Smooth muscle cell (in vitro differentiated cells): Measurements from ENCODE around the gene ACCSL. TPM values are rescaled to one million over a fixed set of nuclear protein-coding genes. Genes with fewer than 3 reads are reported as not detected.

Source experiments
- DNase-seq: peaks from one replicate; lab custom pipeline; 2025; ENCODE audit not compliant: unreplicated experiment; lab: John Stamatoyannopoulos, UW
- H2AFZ ChIP-seq: fragments of 200-600 bp; sonication (generic); 2 replicates; pipeline ENCODE4 v1.6.0; 2016; ENCODE audit warnings: antibody characterized with exemption, low read depth, mild to moderate bottlenecking
- H3F3A ChIP-seq: fragments of 200-600 bp; sonication (generic); 2 replicates; pipeline ENCODE4 v1.6.0; 2017; ENCODE audit warnings: antibody characterized with exemption, low read depth
- H3K27ac ChIP-seq: fragments of 200-600 bp; sonication (generic); 2 replicates; pipeline ENCODE4 v1.5.1; 2016; ENCODE audit warnings: low read depth, mild to moderate bottlenecking
- H3K27me3 ChIP-seq: fragments of 200-600 bp; sonication (generic); 2 replicates; pipeline ENCODE4 v1.6.1; 2016; ENCODE audit warnings: low read depth, mild to moderate bottlenecking
- H3K36me3 ChIP-seq: fragments of 200-600 bp; sonication (generic); 2 replicates; pipeline ENCODE4 v1.5.1; 2016; ENCODE audit warnings: low read depth
- H3K4me1 ChIP-seq: fragments of 200-600 bp; sonication (generic); 2 replicates; pipeline ENCODE4 v1.5.1; 2016; ENCODE audit warnings: low read depth
- H3K4me2 ChIP-seq: fragments of 200-600 bp; sonication (generic); 2 replicates; pipeline ENCODE4 v1.6.0; 2016; ENCODE audit warnings: mild to moderate bottlenecking
- H3K4me3 ChIP-seq: fragments of 200-600 bp; sonication (generic); 2 replicates; pipeline ENCODE4 v1.5.1; 2016; ENCODE audit warnings: mild to moderate bottlenecking
- H3K79me2 ChIP-seq: fragments of 200-600 bp; sonication (generic); 2 replicates; pipeline ENCODE4 v1.6.0; 2016; ENCODE audit warnings: low read depth, mild to moderate bottlenecking
- H3K9ac ChIP-seq: fragments of 200-600 bp; sonication (generic); 2 replicates; pipeline ENCODE4 v1.6.0; 2016; ENCODE audit warnings: low read depth
- H3K9me3 ChIP-seq: fragments of 200-600 bp; sonication (generic); replicated peaks from 2 replicates; pipeline ENCODE4 v1.5.1; 2016; ENCODE audit warnings: low read depth
- H4K20me1 ChIP-seq: fragments of 200-600 bp; sonication (generic); 2 replicates; pipeline ENCODE4 v1.6.0; 2016; ENCODE audit warnings: low read depth
- WGBS: methylation state at CpG from one replicate; pipeline ENCODE4 v1.1.7; 2016; ENCODE audit warnings: low lambda C conversion rate; 5-methylcytosine and 5-hydroxymethylcytosine counted together
- polyA plus RNA-seq: library from polyadenylated mRNA; unstranded; fragments of >200 nt; fragmentation: Nextera tagmentation; extraction: Ambion mirVana; gene quantifications from 2 replicates; pipeline ENCODE4 v1.2.1, GENCODE V29; 2016
- total RNA-seq: library from RNA; depleted of rRNA; stranded (reverse); fragments of >200 nt; gene quantifications from 2 replicates; pipeline ENCODE4 v1.2.3, GENCODE V29; 2014
- TF ChIP-seq, protein P1 (sequence below): fragments of 200-600 bp; sonication (generic); IDR thresholded peaks from 2 replicates; pipeline ENCODE4 v1.5.1; 2017; ENCODE audit warnings: borderline replicate concordance, mild to moderate bottlenecking, antibody characterized with exemption; ENCODE audit not compliant: insufficient read depth, poor library complexity, severe bottlenecking

ACCSL gene
- total and polyA plus RNA-seq, 2 experiments from 2014 or later: not detected

DNA sequence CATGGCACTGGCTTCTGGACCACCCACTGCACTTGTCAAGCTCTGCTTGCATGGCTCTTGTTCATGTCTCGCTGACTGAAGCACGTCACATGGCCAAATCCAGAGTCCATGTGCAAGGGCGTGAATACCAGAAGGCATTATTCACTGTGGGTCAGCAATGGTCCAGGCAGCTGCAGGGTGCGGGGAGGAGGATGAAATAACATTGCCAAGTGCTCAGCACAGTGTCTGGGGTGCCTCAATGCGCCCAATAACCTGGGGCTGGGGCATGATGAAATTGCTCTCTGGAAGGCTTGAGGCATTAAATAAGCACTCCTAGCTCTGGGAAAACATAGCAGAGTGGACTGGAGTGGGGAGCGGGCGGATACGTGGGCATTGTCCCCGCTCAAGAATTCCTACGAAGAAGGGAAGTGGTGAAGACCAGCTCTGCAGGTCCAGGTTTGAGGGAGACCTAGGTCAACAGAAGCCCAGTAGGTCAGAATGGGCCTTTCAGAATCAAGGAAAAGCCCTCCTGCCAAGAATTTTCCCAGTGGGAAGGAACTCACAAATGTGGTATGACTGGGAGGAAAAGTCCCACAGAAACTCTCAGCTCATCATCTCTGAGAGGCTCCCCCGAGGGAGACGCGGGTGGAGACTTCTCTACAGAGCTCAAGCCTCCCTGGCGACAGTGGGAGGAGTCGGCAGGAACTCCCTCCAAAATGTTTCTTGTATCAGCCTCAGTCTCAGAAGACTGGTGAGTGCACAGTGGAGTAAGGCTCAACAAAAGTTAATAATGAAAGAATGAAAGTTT lies 15.3 kb upstream of the ACCSL start:
- H3K79me2 ChIP-seq: no peaks in the 10 kb centered on the region
- H3K9me3 ChIP-seq: no peaks in the 10 kb centered on the region
- H3K9ac ChIP-seq: peak overlapping the region; percentile 11
- H3K4me1 ChIP-seq: peaks cover 31% of the 10 kb centered on the region
- H3F3A ChIP-seq: peaks cover 6% of the 10 kb centered on the region
- DNase-seq: peak; percentile 14
- no peaks in the 10 kb centered on the region for H3K36me3 ChIP-seq
- H3K4me3 ChIP-seq: no peak overlapping the region
- H2AFZ ChIP-seq: no peak overlapping the region
- peak overlapping the region; percentile 33 for H3K4me2 ChIP-seq
- H3K27ac ChIP-seq: peak overlapping the region; percentile 99
- H4K20me1 ChIP-seq: no peaks in the 10 kb centered on the region
- TF ChIP-seq, protein P1, sequence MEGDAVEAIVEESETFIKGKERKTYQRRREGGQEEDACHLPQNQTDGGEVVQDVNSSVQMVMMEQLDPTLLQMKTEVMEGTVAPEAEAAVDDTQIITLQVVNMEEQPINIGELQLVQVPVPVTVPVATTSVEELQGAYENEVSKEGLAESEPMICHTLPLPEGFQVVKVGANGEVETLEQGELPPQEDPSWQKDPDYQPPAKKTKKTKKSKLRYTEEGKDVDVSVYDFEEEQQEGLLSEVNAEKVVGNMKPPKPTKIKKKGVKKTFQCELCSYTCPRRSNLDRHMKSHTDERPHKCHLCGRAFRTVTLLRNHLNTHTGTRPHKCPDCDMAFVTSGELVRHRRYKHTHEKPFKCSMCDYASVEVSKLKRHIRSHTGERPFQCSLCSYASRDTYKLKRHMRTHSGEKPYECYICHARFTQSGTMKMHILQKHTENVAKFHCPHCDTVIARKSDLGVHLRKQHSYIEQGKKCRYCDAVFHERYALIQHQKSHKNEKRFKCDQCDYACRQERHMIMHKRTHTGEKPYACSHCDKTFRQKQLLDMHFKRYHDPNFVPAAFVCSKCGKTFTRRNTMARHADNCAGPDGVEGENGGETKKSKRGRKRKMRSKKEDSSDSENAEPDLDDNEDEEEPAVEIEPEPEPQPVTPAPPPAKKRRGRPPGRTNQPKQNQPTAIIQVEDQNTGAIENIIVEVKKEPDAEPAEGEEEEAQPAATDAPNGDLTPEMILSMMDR: no peak
- WGBS: 58% methylated on average over 15 of the region's 15 CpGs
- H3K27me3 ChIP-seq: no peaks in the 10 kb centered on the region

DNA sequence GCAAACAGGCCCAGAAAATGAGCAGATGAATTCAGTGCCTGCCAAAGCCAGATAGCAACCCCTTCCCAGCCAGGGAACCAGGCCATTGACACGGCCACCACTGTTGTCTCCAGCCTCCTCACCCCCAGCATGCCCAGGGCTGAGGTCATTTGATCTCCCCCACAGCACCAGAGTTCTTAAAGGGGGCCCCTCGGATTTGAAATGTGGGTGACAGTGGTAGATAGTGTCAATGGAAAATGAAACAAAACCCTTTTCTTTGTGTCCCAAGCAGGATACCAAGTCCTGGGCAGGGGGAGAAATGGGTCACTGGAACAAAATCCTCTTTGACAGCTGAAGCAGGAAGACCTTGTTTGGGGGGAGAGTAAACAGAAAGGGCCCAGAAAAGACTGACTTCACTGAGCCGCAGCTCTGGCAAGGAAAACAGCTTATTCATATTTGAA lies 14.3 kb upstream of the ACCSL start:
- H3K36me3 ChIP-seq: no peaks in the 10 kb centered on the region
- no peak overlapping the region for H3K4me3 ChIP-seq
- no peaks in the 10 kb centered on the region for H3K9me3 ChIP-seq
- no peaks in the 10 kb centered on the region for H4K20me1 ChIP-seq
- TF ChIP-seq, protein P1: no peak
- H3K27me3 ChIP-seq: no peaks in the 10 kb centered on the region
- no peaks in the 10 kb centered on the region for H3K79me2 ChIP-seq
- WGBS: 74% methylated on average over 3 of the region's 3 CpGs
- peaks cover 31% of the 10 kb centered on the region for H3K4me1 ChIP-seq
- peak overlapping the region; percentile 11 for H3K9ac ChIP-seq
- no peak overlapping the region for H2AFZ ChIP-seq
- H3K27ac ChIP-seq: no peak overlapping the region
- no peak overlapping the region for H3K4me2 ChIP-seq
- H3F3A ChIP-seq: peaks cover 6% of the 10 kb centered on the region
- no peak for DNase-seq

DNA sequence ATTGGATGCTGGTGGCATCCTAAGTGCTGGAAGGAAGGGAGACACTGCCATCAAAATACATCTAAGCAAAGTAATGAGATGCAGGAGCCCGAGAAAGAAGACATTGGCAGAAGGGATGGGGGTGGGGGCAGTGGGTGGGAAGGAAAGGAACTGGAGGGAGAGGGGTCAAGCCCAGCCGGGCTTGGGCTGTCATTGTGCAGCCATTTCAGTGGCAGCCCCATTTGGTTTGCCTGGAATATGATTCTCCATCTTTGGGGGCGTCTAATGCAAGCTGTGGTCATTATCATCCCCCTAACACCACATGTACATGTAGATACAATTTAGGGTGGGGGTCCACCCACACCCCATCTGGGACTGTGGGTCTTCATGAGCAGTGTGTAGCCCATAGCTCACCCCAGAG lies 13.9 kb upstream of the ACCSL start:
- no peaks in the 10 kb centered on the region for H3K9me3 ChIP-seq
- H3K27ac ChIP-seq: no peak overlapping the region
- TF ChIP-seq, protein P1: no peak
- no peak for DNase-seq
- no peaks in the 10 kb centered on the region for H4K20me1 ChIP-seq
- H3K4me2 ChIP-seq: no peak overlapping the region
- H2AFZ ChIP-seq: no peak overlapping the region
- no peaks in the 10 kb centered on the region for H3K36me3 ChIP-seq
- H3K4me3 ChIP-seq: no peak overlapping the region
- H3K4me1 ChIP-seq: peaks cover 31% of the 10 kb centered on the region
- H3F3A ChIP-seq: peaks cover 6% of the 10 kb centered on the region
- no peak overlapping the region for H3K9ac ChIP-seq
- no peaks in the 10 kb centered on the region for H3K79me2 ChIP-seq
- WGBS: 57% methylated on average over 3 of the region's 3 CpGs
- H3K27me3 ChIP-seq: peaks cover under 1% of the 10 kb centered on the region

DNA sequence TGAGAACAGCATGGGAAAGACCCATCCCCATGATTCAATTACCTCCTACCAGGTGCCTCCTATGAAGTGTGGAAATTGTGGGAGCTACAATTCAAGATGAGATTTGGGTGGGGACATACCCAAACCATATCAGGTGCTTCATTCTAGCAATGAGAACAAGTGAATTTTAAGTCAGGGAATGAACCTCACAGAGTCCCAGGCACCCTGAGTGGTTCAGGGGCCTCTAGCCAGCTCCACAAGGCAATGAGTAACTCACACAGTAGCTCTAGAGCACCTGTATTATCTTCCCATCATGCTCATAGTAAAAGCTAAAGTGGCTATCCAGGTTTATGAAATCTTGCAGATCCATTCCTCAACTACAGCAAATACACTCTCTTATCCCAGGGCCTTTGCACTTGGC lies 13.1 kb upstream of the ACCSL start:
- no peaks in the 10 kb centered on the region for H3K36me3 ChIP-seq
- H3K9ac ChIP-seq: no peak overlapping the region
- no peak overlapping the region for H3K4me2 ChIP-seq
- peaks cover under 1% of the 10 kb centered on the region for H3F3A ChIP-seq
- H4K20me1 ChIP-seq: no peaks in the 10 kb centered on the region
- no peaks in the 10 kb centered on the region for H3K79me2 ChIP-seq
- peaks cover 24% of the 10 kb centered on the region for H3K4me1 ChIP-seq
- H2AFZ ChIP-seq: no peak overlapping the region
- H3K9me3 ChIP-seq: no peaks in the 10 kb centered on the region
- no peak overlapping the region for H3K4me3 ChIP-seq
- no peak for DNase-seq
- TF ChIP-seq, protein P1: no peak
- H3K27ac ChIP-seq: no peak overlapping the region
- H3K27me3 ChIP-seq: peaks cover 4% of the 10 kb centered on the region
